Kidney tubule cell (primary cell): Measurements from ENCODE around the gene SLC6A20.
A peak's percentile ranks its signal among the peaks of the same experiment; 100 is the strongest.

Source experiments
- DNase-seq: peaks from one replicate; pipeline ENCODE4 v3.0.0-alpha.2; 2018; ENCODE audit warnings: low spot score

The SLC6A20 gene

DNA sequence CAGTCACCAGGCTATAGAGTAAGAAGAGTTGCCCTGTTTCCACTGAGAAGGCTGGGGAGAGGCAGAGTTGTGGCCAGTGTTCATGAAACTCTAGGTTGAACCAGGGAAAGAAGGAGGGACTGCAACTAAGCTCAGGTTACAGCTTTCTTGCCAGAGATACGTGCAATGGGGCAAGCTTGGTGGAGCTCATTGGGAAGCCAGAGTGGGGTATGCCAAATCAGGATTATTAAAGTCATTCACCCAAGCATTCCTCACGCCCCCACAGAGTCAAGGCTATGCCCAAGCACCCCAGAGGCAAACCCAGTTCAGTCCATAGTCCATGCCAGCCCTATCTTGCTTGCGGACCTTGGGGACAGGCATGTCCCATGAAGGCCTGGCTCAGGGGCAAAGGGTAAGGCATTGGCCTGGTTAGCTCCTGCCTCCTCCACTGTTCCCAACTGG, 17.6 kb downstream of the SLC6A20 start:
- DNase-seq = no peak

- no peak for DNase-seq
These were observed 18.5 kb downstream of the SLC6A20 start for GRCh38 chr3:45777746-45778386.

DNA sequence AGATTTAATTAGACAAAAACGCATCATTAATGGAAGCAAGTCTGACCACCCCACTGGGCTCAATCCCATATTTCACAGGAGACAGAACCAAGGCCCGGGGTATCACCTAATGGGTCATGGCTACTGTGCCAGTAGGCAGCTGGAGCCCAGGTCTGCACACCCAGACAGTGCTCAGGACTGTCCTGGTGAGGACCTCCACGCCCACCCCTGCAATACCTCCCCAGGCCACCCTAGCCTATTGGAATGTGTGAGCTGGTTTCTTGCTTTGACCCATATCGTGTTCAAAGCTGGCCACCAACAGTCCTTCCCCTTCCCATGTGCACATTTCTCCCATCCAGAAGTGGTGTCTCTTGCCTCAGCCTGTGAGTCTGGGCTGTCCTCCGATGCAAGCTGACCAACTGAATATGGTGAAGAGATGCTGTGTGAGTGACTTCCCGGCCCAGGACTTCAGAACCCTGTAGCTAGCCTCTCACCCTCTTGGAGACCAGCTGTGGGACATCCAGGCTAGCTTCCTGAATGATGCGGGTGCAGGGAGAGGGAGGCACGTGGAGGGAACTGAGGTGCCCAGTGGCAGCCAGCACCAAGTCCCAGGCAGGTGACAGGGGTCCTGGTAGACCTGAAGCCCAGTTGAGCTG, 19.1 kb downstream of the SLC6A20 start:
- no peak for DNase-seq

GRCh38 chr3:45776611-45777010, 19.7 kb downstream of the SLC6A20 start:
- DNase-seq = no peak

DNA sequence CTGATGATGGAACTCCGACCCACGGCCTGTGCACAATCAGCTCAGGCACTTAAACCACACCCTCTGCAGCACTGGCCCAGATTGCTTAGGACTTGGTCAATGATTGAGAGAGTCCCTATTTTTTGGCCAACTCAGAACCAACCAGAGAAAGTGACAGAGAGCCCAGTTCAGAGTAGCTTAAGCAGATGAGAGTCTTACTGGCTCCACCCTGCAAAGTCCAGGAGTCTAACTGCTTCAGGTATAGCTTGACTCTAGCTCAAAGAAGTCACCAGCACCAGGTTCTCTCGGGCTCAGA, 20.1 kb downstream of the SLC6A20 start:
- no peak for DNase-seq

DNA sequence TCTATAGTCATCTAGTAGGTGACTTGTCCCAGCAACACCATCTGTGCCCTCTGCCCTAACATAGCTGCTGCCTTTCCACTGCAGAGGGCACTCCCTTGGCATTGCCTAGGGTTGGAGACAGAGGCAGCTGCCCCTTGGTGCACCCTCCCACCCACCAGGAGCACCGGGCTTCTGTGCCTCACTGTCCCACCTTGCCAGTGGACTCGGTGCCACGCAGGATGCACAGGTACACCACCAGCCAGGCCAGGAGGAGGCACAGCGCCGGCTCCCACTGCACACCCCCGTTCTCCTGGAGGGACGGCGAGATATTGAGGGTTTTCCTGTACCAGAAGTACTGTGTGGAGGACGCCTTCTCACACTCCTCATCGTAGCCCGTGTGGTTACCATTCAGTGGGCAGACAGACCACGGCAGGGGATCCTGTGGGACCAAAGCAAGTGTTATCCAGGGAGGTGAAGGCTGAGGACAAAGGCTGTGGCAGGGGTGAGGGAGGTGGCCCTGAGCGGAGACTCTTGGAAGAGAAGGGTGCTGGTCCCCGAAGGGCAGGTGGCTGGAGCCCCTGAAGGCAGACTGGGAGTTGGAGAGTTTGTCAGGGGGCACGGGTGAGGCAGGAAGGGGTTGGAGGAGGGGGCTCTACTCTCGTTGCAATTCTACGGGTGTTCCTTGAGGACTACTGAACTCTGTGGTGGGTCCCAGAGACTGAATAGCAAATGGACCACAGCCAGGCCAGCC, 20.6 kb downstream of the SLC6A20 start:
- no peak for DNase-seq

DNA sequence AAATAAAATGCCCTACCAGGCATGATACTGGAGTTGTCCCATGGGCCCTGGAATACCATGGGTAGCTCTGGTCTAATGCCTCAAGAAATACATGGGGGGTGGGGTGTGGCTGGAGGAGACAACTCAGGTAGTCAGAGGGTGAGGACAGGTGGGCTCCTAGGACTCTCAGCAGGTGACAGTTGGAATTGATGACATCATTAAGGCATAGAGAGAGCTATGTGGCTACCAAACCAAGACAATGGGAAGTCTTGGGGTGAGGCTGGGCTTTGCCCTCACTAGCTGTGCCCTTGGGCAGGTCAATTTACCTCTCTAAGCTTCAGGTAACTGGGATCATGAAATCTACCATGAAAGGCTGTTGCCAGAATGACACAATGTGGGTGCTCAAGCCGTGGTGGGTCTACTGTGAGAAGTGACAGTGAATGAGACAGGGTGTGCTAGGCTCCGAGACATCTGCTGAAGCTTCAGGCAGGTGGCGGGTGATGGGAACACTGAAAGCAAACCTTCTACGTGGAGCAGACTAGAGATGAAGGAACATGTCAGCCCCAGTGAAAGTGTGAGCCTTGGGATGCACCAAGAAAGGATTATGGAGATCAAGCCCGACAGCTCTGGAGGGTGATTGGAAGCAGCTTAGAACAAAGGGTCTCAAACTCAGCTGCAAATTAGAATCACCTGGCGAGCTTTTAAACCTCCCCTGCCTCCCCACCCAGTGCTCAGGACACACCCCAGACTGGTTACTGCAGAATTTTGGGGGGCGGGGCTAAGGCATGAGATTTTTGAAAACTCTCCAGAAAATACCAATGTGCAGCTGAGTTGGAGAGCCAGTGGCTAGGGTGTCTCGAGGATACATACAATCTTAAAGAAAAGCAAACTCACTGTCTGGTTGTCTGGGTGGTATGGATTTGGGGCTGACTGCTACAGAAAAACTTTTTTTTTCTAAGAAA, 21.5 kb downstream of the SLC6A20 start:
- no peak for DNase-seq

DNA sequence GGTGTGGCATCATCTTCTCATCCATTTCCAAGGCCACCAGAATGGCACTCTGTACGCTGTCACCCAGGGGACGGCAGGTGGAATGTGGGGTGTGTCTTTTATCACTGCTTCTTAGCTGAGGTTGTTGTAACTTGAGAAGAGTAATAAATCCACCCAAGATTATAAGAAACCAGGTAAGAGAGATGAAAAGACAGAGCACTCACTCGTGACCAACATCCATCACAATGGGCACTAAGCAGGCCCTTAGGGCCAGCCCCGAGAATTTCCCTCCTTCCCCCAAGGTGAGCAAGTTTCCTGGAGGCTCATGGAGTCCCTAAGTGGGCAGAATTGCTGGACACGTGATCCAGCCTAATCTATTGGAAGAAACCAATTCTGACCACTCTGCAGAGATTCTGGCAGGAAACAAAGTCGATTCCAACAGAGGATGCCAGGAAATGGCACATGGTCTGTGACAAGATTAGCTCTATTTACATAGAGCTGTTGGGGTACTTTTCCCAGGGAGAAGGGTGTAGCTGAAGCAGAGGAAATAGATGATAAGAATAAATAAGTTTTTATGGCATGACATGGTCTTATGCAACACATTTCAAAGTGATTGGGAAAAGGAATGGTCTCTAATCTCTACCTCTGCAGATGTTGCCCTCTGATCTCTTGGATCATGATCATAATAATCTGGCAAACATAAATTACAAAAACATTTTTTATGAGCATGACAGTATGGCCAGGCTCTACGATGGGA, 22.5 kb downstream of the SLC6A20 start:
- DNase-seq = no peak

- no peak for DNase-seq
These were observed 23.3 kb downstream of the SLC6A20 start for GRCh38 chr3:45773072-45773471.

GRCh38 chr3:45772341-45773035, 23.8 kb downstream of the SLC6A20 start:
- no peak for DNase-seq

GRCh38 chr3:45771831-45772230, 24.5 kb downstream of the SLC6A20 start:
- DNase-seq = no peak

DNA sequence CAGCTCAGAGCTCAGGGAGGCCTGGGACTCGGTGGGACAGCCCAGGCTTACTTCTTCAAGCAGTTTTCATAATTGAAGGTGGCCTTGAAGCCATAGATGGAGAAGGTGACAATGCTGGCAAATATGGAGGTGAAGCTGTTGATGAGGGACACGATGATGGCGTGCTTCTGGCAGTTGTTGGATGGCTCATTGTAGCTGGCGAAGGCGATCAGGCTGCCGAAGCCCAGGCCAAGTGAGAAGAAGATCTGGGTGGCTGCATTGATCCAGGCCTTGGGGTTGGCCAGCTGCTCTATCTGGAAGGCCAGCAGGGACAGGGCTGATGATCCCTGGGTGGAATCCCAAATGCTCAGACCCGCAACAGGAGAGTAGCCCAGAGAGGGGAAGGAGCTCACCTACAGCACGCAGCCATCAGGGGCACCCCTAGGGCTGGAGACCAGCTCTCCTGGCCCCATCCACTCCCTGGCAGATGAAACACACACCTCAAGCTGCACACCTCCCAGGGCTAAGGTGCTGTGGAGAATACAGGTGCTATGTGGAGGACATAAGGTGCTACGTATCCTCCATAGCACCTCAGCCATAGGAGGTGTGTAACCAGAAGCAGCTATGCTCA, 25.1 kb downstream of the SLC6A20 start:
- no peak for DNase-seq

DNA sequence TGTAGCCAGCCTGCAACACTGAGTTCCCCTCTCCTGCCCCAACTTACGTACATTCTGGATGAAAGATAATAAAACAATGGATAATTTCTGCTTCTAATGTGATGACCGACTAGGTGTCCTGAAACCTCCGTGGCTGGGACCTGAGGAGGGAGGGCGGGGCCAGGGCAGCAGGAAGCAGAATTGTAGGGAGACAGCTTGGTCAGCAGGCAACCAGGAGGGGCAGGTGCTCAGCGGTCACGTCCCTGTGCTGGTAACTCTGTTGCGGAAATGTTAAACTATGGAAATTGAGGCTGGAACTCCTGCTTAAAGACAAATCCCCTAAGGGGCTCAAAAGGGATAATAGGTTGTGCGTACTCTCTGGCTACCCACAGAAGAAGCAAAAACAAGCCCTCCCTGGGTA, 30.4 kb downstream of the SLC6A20 start:
- no peak for DNase-seq

GRCh38 chr3:45765266-45765851, 31.0 kb downstream of the SLC6A20 start:
- DNase-seq = no peak

DNA sequence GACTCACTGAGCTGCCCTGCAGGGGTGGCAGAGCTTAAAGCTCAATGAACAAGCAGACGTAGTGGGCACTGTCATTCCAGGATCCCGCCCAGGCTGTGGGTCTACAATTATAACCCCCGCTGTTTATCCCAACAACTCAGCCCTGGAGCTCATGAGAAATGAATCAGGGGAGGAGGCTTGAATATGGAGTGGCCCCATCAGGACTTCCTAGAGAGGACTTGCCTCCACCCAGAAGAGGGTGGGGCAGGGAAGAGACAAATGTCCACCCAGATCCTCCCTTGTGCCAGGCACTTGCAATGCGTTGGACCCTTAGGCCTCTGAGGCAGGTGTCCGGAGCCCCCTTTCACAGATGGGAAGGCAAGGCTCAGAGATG, 33.0 kb downstream of the SLC6A20 start:
- DNase-seq = no peak

DNA sequence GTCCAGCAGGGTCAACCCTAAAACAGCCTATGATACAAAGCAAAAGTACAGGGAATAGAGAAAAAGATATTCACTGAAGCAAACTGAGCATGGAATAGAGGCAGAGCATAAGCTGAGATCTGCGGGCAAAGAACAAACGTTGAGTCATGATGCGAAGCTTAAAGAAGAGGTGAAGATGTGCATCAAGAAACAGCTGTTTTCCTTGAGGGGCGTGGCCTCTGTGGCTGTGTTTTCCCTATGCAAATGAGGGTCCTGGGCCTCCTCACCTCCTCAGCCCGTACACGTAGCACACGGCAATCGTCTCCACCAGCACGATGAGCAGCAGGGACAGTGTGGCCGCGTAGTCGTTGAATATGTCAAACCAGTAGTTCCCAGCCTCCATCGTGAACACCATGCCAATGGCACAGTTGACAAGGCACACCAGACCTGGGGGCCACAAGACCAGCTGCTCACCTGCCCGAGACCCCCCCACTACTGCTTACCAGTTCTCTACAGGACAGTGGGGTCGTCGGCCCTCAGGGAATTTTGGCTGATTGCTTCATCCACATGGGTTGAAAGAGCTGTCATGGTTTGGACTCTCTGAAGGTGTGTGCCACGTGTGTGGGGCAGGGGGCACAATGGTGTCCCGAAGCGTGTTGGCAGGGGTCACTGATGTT, 33.6 kb downstream of the SLC6A20 start:
- DNase-seq = no peak

DNA sequence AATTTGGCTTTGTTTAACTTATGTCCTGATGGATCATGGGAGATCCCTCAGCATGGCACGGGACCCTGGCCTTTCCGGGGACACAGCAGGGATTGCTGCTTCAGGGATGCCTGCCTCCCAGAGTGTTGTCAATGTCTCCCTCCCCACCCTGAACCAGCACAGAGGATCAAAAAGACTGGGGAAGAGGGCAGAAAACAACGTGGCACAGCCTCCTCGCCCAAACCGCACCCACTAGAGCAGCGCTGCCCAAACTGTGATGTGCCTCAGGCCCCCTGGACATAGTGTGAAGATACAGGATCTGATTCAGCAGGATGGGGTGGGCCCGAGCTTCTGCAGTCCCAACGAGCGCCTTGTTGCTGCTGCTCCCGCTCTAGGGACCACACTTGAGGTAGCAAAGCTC, 34.5 kb downstream of the SLC6A20 start:
- no peak for DNase-seq

GRCh38 chr3:45760878-45761711, 35.2 kb downstream of the SLC6A20 start:
- DNase-seq = peak; percentile 68

GRCh38 chr3:45759851-45760250, 36.5 kb downstream of the SLC6A20 start:
- DNase-seq = no peak
